ENCODE measurements around the gene ZNF584.

DNA sequence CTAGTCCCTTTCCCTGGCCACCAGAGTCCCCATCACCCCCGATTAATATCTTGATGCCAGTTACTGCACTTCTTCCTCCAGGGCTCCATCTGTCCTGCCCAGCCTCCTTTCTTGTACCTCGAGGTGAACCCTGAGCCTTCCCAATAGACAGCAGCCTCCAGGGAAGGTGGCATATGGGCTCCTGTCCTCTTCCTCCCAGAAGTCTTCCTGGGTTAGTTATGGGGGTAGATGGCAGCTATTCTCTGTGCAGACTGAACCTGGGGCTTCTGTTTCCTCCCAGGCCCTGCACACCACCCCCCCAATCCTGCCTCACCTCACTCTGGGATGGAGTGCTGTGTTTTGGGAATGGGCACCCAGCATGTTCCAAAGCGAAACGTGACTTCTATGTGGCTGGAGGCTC is 10.4 kb upstream of the ZNF584 start:
- no peak for TF ChIP-seq GATA2 (IDR thresholded peaks at IDR 0.05; ENCODE audit: low read depth, low read length)
- TF ChIP-seq GATA3 (IDR thresholded peaks at IDR 0.05; ENCODE audit: low read depth, low read length): no peak

Measured in SH-SY5Y (cell line).